Nephron progenitor cell (in vitro differentiated cells): ENCODE results near the gene SPATA18.
"Not testable (repeated sequence)": the region's sequence is repeated elsewhere in the genome, so short reads cannot be mapped to it uniquely, and the experiment has no call there.

ENCODE experiments used
- DNase-seq: peaks from one replicate; pipeline ENCODE4 v3.0.0; 2021
- H3K27ac Mint-ChIP-seq: 2 replicates; pipeline ENCODE4 v1.8.0; 2021; ENCODE audit warnings: mild to moderate bottlenecking, moderate library complexity, mixed read lengths
- H3K27me3 Mint-ChIP-seq: 2 replicates; pipeline ENCODE4 v1.8.0; 2021; ENCODE audit warnings: mild to moderate bottlenecking, low read depth, mixed read lengths; ENCODE audit not compliant: poor library complexity
- H3K36me3 Mint-ChIP-seq: 2 replicates; pipeline ENCODE4 v1.8.0; 2021; ENCODE audit warnings: low read depth, mixed read lengths
- H3K4me1 Mint-ChIP-seq: 2 replicates; pipeline ENCODE4 v1.8.0; 2021; ENCODE audit warnings: mixed read lengths
- H3K4me3 Mint-ChIP-seq: 2 replicates; pipeline ENCODE4 v1.8.0; 2021; ENCODE audit warnings: mild to moderate bottlenecking, moderate library complexity, mixed read lengths
- H3K9me3 Mint-ChIP-seq: 2 replicates; pipeline ENCODE4 v1.8.0; 2021; ENCODE audit warnings: mild to moderate bottlenecking, moderate library complexity, mixed read lengths
- CTCF ChIP-seq: fragments of 200-600 bp; sonication (generic); IDR thresholded peaks from 2 replicates; pipeline ENCODE4 v1.5.0; 2021; ENCODE audit warnings: antibody characterized with exemption

SPATA18 gene

GRCh38 chr4:52071791-52072546 lies 20.9 kb downstream of the SPATA18 start:
- H3K36me3 Mint-ChIP-seq, result peaks cover 5% of the 10 kb centered on the region
- H3K4me3 Mint-ChIP-seq, result no peak overlapping the region
- no peak for DNase-seq
- peaks cover 13% of the 10 kb centered on the region for H3K4me1 Mint-ChIP-seq
- H3K9me3 Mint-ChIP-seq, result peaks cover 5% of the 10 kb centered on the region
- H3K27ac Mint-ChIP-seq, result peak overlapping the region; percentile 31
- TF ChIP-seq CTCF, result no peak
- H3K27me3 Mint-ChIP-seq, result peaks cover 36% of the 10 kb centered on the region

GRCh38 chr4:52076731-52077130 lies 25.6 kb downstream of the SPATA18 start:
- H3K27ac Mint-ChIP-seq, result no peak overlapping the region
- peak; percentile 73 for DNase-seq
- no peak for TF ChIP-seq CTCF
- no peaks in the 10 kb centered on the region for H3K9me3 Mint-ChIP-seq
- peak overlapping the region; percentile 80 for H3K4me3 Mint-ChIP-seq
- H3K36me3 Mint-ChIP-seq, result no peaks in the 10 kb centered on the region
- H3K27me3 Mint-ChIP-seq, result peaks cover 50% of the 10 kb centered on the region
- peaks cover 10% of the 10 kb centered on the region for H3K4me1 Mint-ChIP-seq

- DNase-seq, result no peak
- TF ChIP-seq CTCF, result no peak
- peaks cover 6% of the 10 kb centered on the region for H3K4me1 Mint-ChIP-seq
- no peak overlapping the region for H3K4me3 Mint-ChIP-seq
- H3K27ac Mint-ChIP-seq, result no peak overlapping the region
- H3K36me3 Mint-ChIP-seq, result no peaks in the 10 kb centered on the region
- peaks cover 40% of the 10 kb centered on the region for H3K27me3 Mint-ChIP-seq
- H3K9me3 Mint-ChIP-seq, result no peaks in the 10 kb centered on the region
Observed at GRCh38 chr4:52079659-52080058, 28.6 kb downstream of the SPATA18 start.

- DNase-seq, result no peak
- H3K4me1 Mint-ChIP-seq, result peaks cover under 1% of the 10 kb centered on the region
- TF ChIP-seq CTCF, result no peak
Observed at GRCh38 chr4:52081216-52081615, 30.1 kb downstream of the SPATA18 start.

GRCh38 chr4:52086425-52086824 lies 35.3 kb downstream of the SPATA18 start:
- not testable (repeated sequence) for H3K27ac Mint-ChIP-seq, H3K36me3 Mint-ChIP-seq, H3K4me3 Mint-ChIP-seq, H3K4me1 Mint-ChIP-seq, H3K27me3 Mint-ChIP-seq, DNase-seq
- peaks cover 25% of the 10 kb centered on the region for H3K9me3 Mint-ChIP-seq

More at GRCh38 chr4:52081216-52081615, 30.1 kb downstream of the SPATA18 start:
- peaks cover 26% of the 10 kb centered on the region for H3K27me3 Mint-ChIP-seq
- no peaks in the 10 kb centered on the region for H3K9me3 Mint-ChIP-seq
- H3K27ac Mint-ChIP-seq, result no peak overlapping the region
- H3K36me3 Mint-ChIP-seq, result no peaks in the 10 kb centered on the region
- H3K4me3 Mint-ChIP-seq, result no peak overlapping the region

GRCh38 chr4:52091801-52092200 lies 40.7 kb downstream of the SPATA18 start:
- peaks cover 25% of the 10 kb centered on the region for H3K9me3 Mint-ChIP-seq
- TF ChIP-seq CTCF, result no peak
- peak overlapping the region; percentile 78 for H3K27ac Mint-ChIP-seq
- H3K36me3 Mint-ChIP-seq, result peaks cover 8% of the 10 kb centered on the region
- peaks cover 9% of the 10 kb centered on the region for H3K4me1 Mint-ChIP-seq
- H3K27me3 Mint-ChIP-seq, result no peaks in the 10 kb centered on the region
- no peak for DNase-seq
- H3K4me3 Mint-ChIP-seq, result no peak overlapping the region
